H1 (cell line): ENCODE measurements around the gene TSPAN17. TPM values are rescaled to one million over a fixed set of nuclear protein-coding genes. Genes with fewer than 3 reads are reported as not detected.

ENCODE experiments used
- CTCF ChIA-PET: fragments of 300-600 bp; sonication (Branson Sonifier 250); formaldehyde crosslinking; loops from one replicate; lab custom pipeline; 2021; ENCODE audit not compliant: partially characterized antibody; lab: Charles Lee
- POLR2A ChIA-PET: fragments of 300-600 bp; sonication (Branson Sonifier 250); formaldehyde crosslinking; loops from one replicate; lab custom pipeline; 2021; ENCODE audit warnings: inconsistent platforms; ENCODE audit not compliant: partially characterized antibody; lab: Charles Lee
- DNase-seq, 2 experiments: peaks; one replicate each; pipeline versions ENCODE4 v3.0.0 to v3.0.0-alpha.2; 2010 to 2022; ENCODE audit warnings: low spot score in 2 of 2, low read depth in 1 of 2, mixed read lengths in 1 of 2
- FAIRE-seq: peaks from 2 replicates; lab custom pipeline; 2011; peaks lifted over from hg19 to GRCh38; lab: Jason Lieb, UNC
- H2AFZ ChIP-seq: 2 replicates; pipeline ENCODE4 v1.8.1; 2012; ENCODE audit warnings: low read length, inconsistent platforms
- H2AK5ac ChIP-seq: 2 replicates; pipeline ENCODE4 v1.6.1; 2013; ENCODE audit warnings: low read depth, low read length
- H2BK120ac ChIP-seq: replicated peaks from 2 replicates; pipeline ENCODE3; 2013; ENCODE audit warnings: low read depth, low read length, inconsistent platforms
- H2BK12ac ChIP-seq: 2 replicates; pipeline ENCODE4 v1.6.1; 2013; ENCODE audit warnings: low read depth, low read length
- H2BK15ac ChIP-seq: 2 replicates; pipeline ENCODE4 v1.6.1; 2013; ENCODE audit warnings: low read length
- H2BK20ac ChIP-seq: 2 replicates; pipeline ENCODE4 v1.6.1; 2013; ENCODE audit warnings: low read length
- H2BK5ac ChIP-seq: 2 replicates; pipeline ENCODE4 v1.6.1; 2013; ENCODE audit warnings: low read depth, low read length
- H3K14ac ChIP-seq: 2 replicates; pipeline ENCODE4 v1.6.1; 2013; ENCODE audit warnings: inconsistent platforms; ENCODE audit not compliant: insufficient read length
- H3K18ac ChIP-seq: 2 replicates; pipeline ENCODE4 v1.6.1; 2013; ENCODE audit warnings: low read length; ENCODE audit errors: extremely low read depth
- H3K23ac ChIP-seq: 2 replicates; pipeline ENCODE4 v1.6.1; 2013; ENCODE audit warnings: inconsistent platforms; ENCODE audit not compliant: insufficient read length
- H3K23me2 ChIP-seq: 2 replicates; pipeline ENCODE4 v1.6.1; 2013; ENCODE audit warnings: low read depth, low read length
- H3K27ac ChIP-seq: 2 replicates; pipeline ENCODE4 v1.6.1; 2011; ENCODE audit warnings: low read depth, low read length, inconsistent platforms
- H3K27me3 ChIP-seq, 4 experiments: replicated peaks in 1 of 4; 1 replicate in 1 of 4; 2 replicates in 3 of 4; pipeline versions ENCODE4 v1.6.1 to v1.8.1; 2011 to 2013; ENCODE audit warnings: low read length in 3 of 4, mild to moderate bottlenecking in 3 of 4, inconsistent platforms in 2 of 4, mixed read lengths in 2 of 4, moderate library complexity in 1 of 4; ENCODE audit not compliant: control insufficient read depth in 3 of 4, insufficient read depth in 3 of 4; ENCODE audit errors: extremely low read depth in 1 of 4
- H3K36me3 ChIP-seq, 4 experiments: 2 replicates each; pipeline versions ENCODE4 v1.6.1 to v1.8.1; 2011 to 2013; ENCODE audit warnings: mild to moderate bottlenecking in 4 of 4, low read length in 3 of 4, moderate library complexity in 2 of 4, control low read depth in 1 of 4, inconsistent platforms in 1 of 4; ENCODE audit not compliant: insufficient read depth in 4 of 4, control insufficient read depth in 2 of 4
- H3K4ac ChIP-seq: replicated peaks from 2 replicates; pipeline ENCODE3; 2013; ENCODE audit warnings: low read length, low read depth, mixed read lengths, inconsistent platforms; ENCODE audit not compliant: insufficient read length
- H3K4me1 ChIP-seq, 4 experiments: replicated peaks in 1 of 4; 1 replicate in 1 of 4; 2 replicates in 3 of 4; pipeline versions ENCODE4 v1.6.1 to v1.8.1; 2011 to 2013; ENCODE audit warnings: low read length in 3 of 4, inconsistent platforms in 2 of 4, mixed read lengths in 1 of 4; ENCODE audit not compliant: insufficient read depth in 4 of 4, control insufficient read depth in 3 of 4
- H3K4me2 ChIP-seq, 2 experiments: 2 replicates each; pipeline versions ENCODE4 v1.6.1 to v1.8.1; 2011 to 2013; ENCODE audit warnings: low read depth in 2 of 2, low read length in 2 of 2, control low read depth in 1 of 2, inconsistent platforms in 1 of 2, mild to moderate bottlenecking in 1 of 2; ENCODE audit not compliant: insufficient read depth in 1 of 2
- H3K4me3 ChIP-seq, 4 experiments: fragments of 200-600, 300-600 bp in 1 of 4; sonication (generic), shearing (Covaris generic), sonication (Bioruptor Twin) in 1 of 4; 2 replicates each; pipeline versions ENCODE4 v1.5.1 to v1.8.1; 2011 to 2016; ENCODE audit warnings: low read length in 4 of 4, low read depth in 3 of 4, control low read depth in 2 of 4, inconsistent platforms in 2 of 4, mild to moderate bottlenecking in 2 of 4, mixed read lengths in 1 of 4, moderate library complexity in 1 of 4; ENCODE audit not compliant: insufficient read depth in 2 of 4; ENCODE audit errors: extremely low read depth in 1 of 4
- H3K56ac ChIP-seq: replicated peaks from 2 replicates; pipeline ENCODE3; 2013; ENCODE audit warnings: low read depth, mild to moderate bottlenecking, mixed read lengths, low read length, inconsistent platforms; ENCODE audit not compliant: insufficient read length
- H3K79me1 ChIP-seq: 2 replicates; pipeline ENCODE4 v1.6.1; 2013; ENCODE audit warnings: low read depth, low read length, control low read depth
- H3K79me2 ChIP-seq, 2 experiments: 2 replicates each; pipeline versions ENCODE4 v1.6.1 to v1.8.1; 2012 to 2013; ENCODE audit warnings: low read length in 2 of 2, mild to moderate bottlenecking in 2 of 2, inconsistent platforms in 1 of 2; ENCODE audit not compliant: insufficient read depth in 2 of 2, control insufficient read depth in 1 of 2
- H3K9ac ChIP-seq, 4 experiments: replicated peaks in 1 of 4; 1 replicate in 1 of 4; 2 replicates in 3 of 4; pipeline versions ENCODE4 v1.6.1 to v1.8.1; 2011 to 2013; ENCODE audit warnings: low read depth in 3 of 4, low read length in 3 of 4, control low read depth in 2 of 4, mild to moderate bottlenecking in 2 of 4, moderate library complexity in 2 of 4, inconsistent platforms in 1 of 4; ENCODE audit errors: extremely low read depth in 1 of 4
- H3K9me3 ChIP-seq, 2 experiments: 2 replicates each; pipeline versions ENCODE4 v1.6.1 to v1.8.1; 2012 to 2013; ENCODE audit warnings: mild to moderate bottlenecking in 2 of 2, moderate library complexity in 2 of 2, control low read depth in 1 of 2, inconsistent platforms in 1 of 2, low read depth in 1 of 2, low read length in 1 of 2, mixed read lengths in 1 of 2; ENCODE audit not compliant: insufficient read depth in 2 of 2
- H4K20me1 ChIP-seq, 2 experiments: replicated peaks in 1 of 2; 2 replicates each; pipeline versions ENCODE3 to v1.8.1; 2011 to 2013; ENCODE audit warnings: inconsistent platforms in 2 of 2, low read length in 2 of 2, mild to moderate bottlenecking in 1 of 2; ENCODE audit not compliant: insufficient read depth in 2 of 2, control insufficient read depth in 1 of 2
- H4K5ac ChIP-seq: 2 replicates; pipeline ENCODE4 v1.6.1; 2013; ENCODE audit warnings: low read length, low read depth, mixed read lengths, inconsistent platforms; ENCODE audit not compliant: insufficient read length
- H4K8ac ChIP-seq: 2 replicates; pipeline ENCODE4 v1.8.0; 2013; ENCODE audit warnings: mild to moderate bottlenecking, moderate library complexity, low read length, inconsistent platforms; ENCODE audit not compliant: insufficient read depth; ENCODE audit errors: extremely low read depth
- H4K91ac ChIP-seq: replicated peaks from 2 replicates; pipeline ENCODE3; 2013; ENCODE audit warnings: low read length, mixed read lengths, inconsistent platforms; ENCODE audit not compliant: insufficient read length
- BACH1 ChIP-seq: IDR thresholded peaks from 2 replicates; pipeline ENCODE4 v1.6.1; 2012; ENCODE audit warnings: low read length, improper control_type of control experiment
- CEBPB ChIP-seq: IDR thresholded peaks from 2 replicates; pipeline ENCODE4 v1.6.1; 2012; ENCODE audit warnings: low read depth, low read length
- CREB1 ChIP-seq: IDR thresholded peaks from 2 replicates; pipeline ENCODE4 v1.6.1; 2012; ENCODE audit warnings: inconsistent platforms
- KDM1A ChIP-seq: fragments of 200-600, 300-600 bp; sonication (generic); IDR thresholded peaks from 2 replicates; pipeline ENCODE4 v1.7.1; 2016; ENCODE audit warnings: mild to moderate bottlenecking, low read length, borderline replicate concordance
- MAFK ChIP-seq: IDR thresholded peaks from 2 replicates; pipeline ENCODE4 v1.6.1; 2012; ENCODE audit warnings: low read depth, mild to moderate bottlenecking, improper control_type of control experiment, low read length
- NRF1 ChIP-seq: IDR thresholded peaks from 2 replicates; pipeline ENCODE4 v1.6.1; 2011; ENCODE audit warnings: mild to moderate bottlenecking, low read depth, low read length, improper control_type of control experiment
- PHF8 ChIP-seq: fragments of 200-600 bp; sonication (generic); conservative IDR thresholded peaks from 2 replicates; pipeline ENCODE4 v1.7.1; 2012; ENCODE audit warnings: low read depth, mild to moderate bottlenecking, inconsistent platforms, low read length, moderate library complexity
- SIN3A ChIP-seq, 2 experiments: IDR thresholded peaks in 1 of 2; conservative IDR thresholded peaks in 1 of 2; 2 replicates each; pipeline ENCODE4 v1.6.1; 2011 to 2012; ENCODE audit warnings: low read length in 2 of 2, improper control_type of control experiment in 1 of 2, low read depth in 1 of 2, mild to moderate bottlenecking in 1 of 2
- SRF ChIP-seq: IDR thresholded peaks from 2 replicates; pipeline ENCODE4 v1.6.1; 2011; ENCODE audit warnings: mild to moderate bottlenecking, low read depth, low read length, moderate library complexity
- TAF1 ChIP-seq: IDR thresholded peaks from 2 replicates; pipeline ENCODE4 v1.6.1; 2011; ENCODE audit warnings: mild to moderate bottlenecking, low read depth, low read length
- TEAD4 ChIP-seq: IDR thresholded peaks from 2 replicates; pipeline ENCODE4 v1.6.1; 2012; ENCODE audit warnings: low read depth, low read length, inconsistent platforms, mixed read lengths
- USF2 ChIP-seq: IDR thresholded peaks from 2 replicates; pipeline ENCODE4 v1.6.1; 2011; ENCODE audit warnings: low read length, improper control_type of control experiment
- YY1 ChIP-seq: IDR thresholded peaks from 2 replicates; pipeline ENCODE4 v1.6.1; 2011; ENCODE audit warnings: low read depth, mild to moderate bottlenecking, low read length
- whole genome bisulfite sequencing, 2 experiments: shearing (Covaris generic) in 1 of 2; methylation state at CpG; one replicate each; pipeline versions ENCODE4 v1.1.6 to v1.1.7; 2013 to 2015; ENCODE audit warnings: low lambda C conversion rate in 2 of 2, mixed read lengths in 2 of 2, inconsistent platforms in 1 of 2, low coverage in 1 of 2, missing lambda C conversion rate in 1 of 2; ENCODE audit not compliant: insufficient replicate concordance in 2 of 2, insufficient coverage in 1 of 2, insufficient read length in 1 of 2; ENCODE audit errors: extremely low coverage in 1 of 2, missing lambda C conversion rate in 1 of 2; 5-methylcytosine and 5-hydroxymethylcytosine counted together
- polyA plus RNA-seq, 7 experiments: library from polyadenylated mRNA; depleted of rRNA in 3 of 7; stranded (reverse) in 5 of 7; unstranded in 2 of 7; fragments of >200 nt in 5 of 7; fragments of 200-250 nt in 2 of 7; gene quantifications; 1 replicate in 5 of 7; 2 replicates in 1 of 7; 4 replicates in 1 of 7; pipeline versions ENCODE4 v1.2.1 to v1.2.3, GENCODE V29; 2011 to 2013; ENCODE audit warnings: missing spikeins in 2 of 7, mixed read lengths in 2 of 7
- total RNA-seq: library from RNA; stranded (reverse); fragmentation: NEBNext Ultra II Directional; extraction: Animal tissue kit (Norgen Biotek cat#: 25700); gene quantifications from 2 replicates; pipeline ENCODE4 v1.2.1, GENCODE V29; 2021

TSPAN17 gene
- total and polyA plus RNA-seq, 2 of the 8 experiments (the other 6 are each of a cell fraction or from before 2014, with no cell fraction given) = 41.5 to 53.7 TPM

GRCh38 chr5:176663566-176663965 lies 16.3 kb downstream of the TSPAN17 start:
- no peaks in the 10 kb centered on the region for H3K79me2 ChIP-seq
- no peaks in the 10 kb centered on the region for H3K9me3 ChIP-seq
- H2AK5ac ChIP-seq = no peak overlapping the region
- no peak overlapping the region for H3K4me3 ChIP-seq
- H3K4me1 ChIP-seq = peaks cover 0 to 12% (median 8%) of the 10 kb centered on the region in 4 experiments; a peak in 6 of 7 replicates
- H4K91ac ChIP-seq = no peak overlapping the region
- H3K27me3 ChIP-seq = no peaks in the 10 kb centered on the region
- no peak overlapping the region for H2BK120ac ChIP-seq
- H2BK20ac ChIP-seq = no peak overlapping the region
- no peak overlapping the region for H2AFZ ChIP-seq
- no peak overlapping the region for H2BK12ac ChIP-seq
- no peak overlapping the region for H3K9ac ChIP-seq
- H4K8ac ChIP-seq = no peak overlapping the region; the same call in 1 of the 2 replicates
- no peaks in the 10 kb centered on the region for H3K79me1 ChIP-seq
- H3K36me3 ChIP-seq = no peaks in the 10 kb centered on the region
- no peak overlapping the region for H2BK15ac ChIP-seq
- no peak overlapping the region for H3K27ac ChIP-seq
- 92% methylated on average over 10 of the region's 10 CpGs; no CpG with 5 or more reads in 1 of the 2 experiments for WGBS, 2 experiments
- FAIRE-seq = no peak
- no peak overlapping the region for H3K56ac ChIP-seq
- H3K4ac ChIP-seq = no peak overlapping the region
- no peak overlapping the region for H4K5ac ChIP-seq
- no peaks in the 10 kb centered on the region for H4K20me1 ChIP-seq
- no peak for DNase-seq
- H3K14ac ChIP-seq = no peak overlapping the region
- no peak overlapping the region for H3K18ac ChIP-seq
- no peak overlapping the region for H3K4me2 ChIP-seq
- CTCF ChIA-PET = interaction anchor here (0.9 to 35.1 kb wide), 5 partner anchors 10 to 225 kb away, joined by 3 to 859 read pairs (median 5); no protein-coding TSS in a partner anchor
- POLR2A ChIA-PET = no interaction called here
- H3K23ac ChIP-seq = no peak overlapping the region
- H2BK5ac ChIP-seq = no peak overlapping the region
- peaks cover 4% of the 10 kb centered on the region; the same call in 1 of the 2 replicates for H3K23me2 ChIP-seq
- TF ChIP-seq CEBPB = no peak
- no peak for TF ChIP-seq BACH1
- TF ChIP-seq MAFK = no peak
- no peak for TF ChIP-seq YY1
- no peak for TF ChIP-seq TEAD4
- no peak for TF ChIP-seq TAF1
- TF ChIP-seq USF2 = no peak
- no peak for TF ChIP-seq CREB1
- TF ChIP-seq KDM1A = no peak
- no peak for TF ChIP-seq NRF1
- TF ChIP-seq PHF8 = no peak
- TF ChIP-seq SRF = no peak
- no peak for TF ChIP-seq SIN3A (conservative IDR thresholded peaks at IDR 0.05 in 1 of 2, IDR thresholded peaks at IDR 0.05 in 1 of 2; ENCODE audit: low read depth in 1 of 2, low read length in 2 of 2)
